Measurements from ENCODE around the gene MELK.

The MELK gene

GRCh38 chr9:36598273-36598672 lies 25.6 kb downstream of the MELK start:
- H3K4me3 ChIP-seq (ENCODE audit: low read depth, low read length) = no peak overlapping the region
- DNase-seq (ENCODE audit: low read depth) = no peak
- no peak for TF ChIP-seq CTCF (IDR thresholded peaks at IDR 0.05; ENCODE audit: low read depth, low read length, missing control alignments)

GRCh38 chr9:36603006-36603405 lies 30.3 kb downstream of the MELK start:
- DNase-seq (ENCODE audit: low read depth) = peak; percentile 13
- no peak overlapping the region for H3K4me3 ChIP-seq (ENCODE audit: low read depth, low read length)
- no peak for TF ChIP-seq CTCF (IDR thresholded peaks at IDR 0.05; ENCODE audit: low read depth, low read length, missing control alignments)

GRCh38 chr9:36609306-36609705 lies 36.6 kb downstream of the MELK start:
- no peak for TF ChIP-seq CTCF (IDR thresholded peaks at IDR 0.05; ENCODE audit: low read depth, low read length, missing control alignments)
- no peak for DNase-seq (ENCODE audit: low read depth)
- no peak overlapping the region for H3K4me3 ChIP-seq (ENCODE audit: low read depth, low read length)

GRCh38 chr9:36622121-36622520 lies 49.4 kb downstream of the MELK start:
- no peak for DNase-seq (ENCODE audit: low read depth)
- H3K4me3 ChIP-seq (ENCODE audit: low read depth, low read length) = no peak overlapping the region
- TF ChIP-seq CTCF (IDR thresholded peaks at IDR 0.05; ENCODE audit: low read depth, low read length, missing control alignments) = no peak

- no peak overlapping the region for H3K4me3 ChIP-seq (ENCODE audit: low read depth, low read length)
- no peak for DNase-seq (ENCODE audit: low read depth)
- TF ChIP-seq CTCF (IDR thresholded peaks at IDR 0.05; ENCODE audit: low read depth, low read length, missing control alignments) = no peak
Observed at GRCh38 chr9:36623280-36623679, 50.6 kb downstream of the MELK start.

GRCh38 chr9:36625006-36625615 lies 52.4 kb downstream of the MELK start:
- no peak overlapping the region for H3K4me3 ChIP-seq (ENCODE audit: low read depth, low read length)
- DNase-seq (ENCODE audit: low read depth) = no peak
- no peak for TF ChIP-seq CTCF (IDR thresholded peaks at IDR 0.05; ENCODE audit: low read depth, low read length, missing control alignments)

- peak; percentile 39 for TF ChIP-seq CTCF (IDR thresholded peaks at IDR 0.05; ENCODE audit: low read depth, low read length, missing control alignments)
- no peak overlapping the region for H3K4me3 ChIP-seq (ENCODE audit: low read depth, low read length)
- no peak for DNase-seq (ENCODE audit: low read depth)
Observed at GRCh38 chr9:36632892-36633291, 60.2 kb downstream of the MELK start.

Measured in GM12864 (cell line).